HT-29 (cell line): ENCODE data around the gene PARP9. TPM values are rescaled to one million over a fixed set of nuclear protein-coding genes. Genes with fewer than 3 reads are reported as not detected.

Source experiments
- DNase-seq: peaks from one replicate; pipeline ENCODE4 v3.0.0-alpha.2; 2015; ENCODE audit warnings: low spot score
- total RNA-seq: library from RNA; depleted of rRNA; stranded (reverse); fragments of >200 nt; shearing (Covaris generic); gene quantifications from 2 replicates; pipeline ENCODE4 v1.2.3, GENCODE V29; 2014; rRNA removed

PARP9 gene
- 14.6 and 19.9 TPM in 2 replicates for total RNA-seq

DNA sequence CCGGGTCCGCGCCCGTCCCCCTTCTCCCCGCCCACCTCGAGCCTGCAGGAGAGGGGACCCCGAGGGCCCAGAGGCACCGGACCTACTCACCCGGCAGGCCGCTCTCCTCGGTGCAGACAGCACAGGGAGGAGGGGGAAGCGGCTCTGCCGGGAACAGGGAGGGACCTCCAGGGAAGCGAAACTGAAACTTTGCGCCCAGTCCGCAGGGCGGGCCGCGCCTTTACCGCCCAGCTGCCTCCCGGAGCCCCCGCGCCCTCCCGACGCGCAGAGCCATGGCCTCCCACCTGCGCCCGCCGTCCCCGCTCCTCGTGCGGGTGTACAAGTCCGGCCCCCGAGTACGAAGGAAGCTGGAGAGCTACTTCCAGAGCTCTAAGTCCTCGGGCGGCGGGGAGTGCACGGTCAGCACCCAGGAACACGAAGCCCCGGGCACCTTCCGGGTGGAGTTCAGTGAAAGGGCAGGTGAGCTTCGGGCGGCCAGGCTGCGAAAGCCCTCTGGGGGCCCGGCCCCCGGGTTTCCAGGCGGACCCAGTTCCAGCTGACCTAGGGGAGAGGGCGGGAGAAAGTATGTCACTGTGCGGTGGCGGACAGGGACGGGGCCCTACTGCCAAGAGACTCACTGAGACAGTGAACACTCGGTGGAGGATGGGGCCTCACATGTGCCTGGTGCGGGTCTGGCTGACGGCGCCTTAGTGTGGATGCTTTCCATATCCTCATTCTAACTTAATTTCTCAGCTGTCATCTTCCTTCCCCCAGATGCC is at the start of gene PARP9, which contains the start of gene DTX3L:
PARP9 (minus strand) TSS at position 146 of the 758 bp plus-strand sequence. CDS start 4,680 bp downstream, outside the sequence.
DTX3L (plus strand) TSS at position 184 of the 758 bp plus-strand sequence; CDS start at position 273, 89 bp downstream.
- DNase-seq, result peak; percentile 88

DNA sequence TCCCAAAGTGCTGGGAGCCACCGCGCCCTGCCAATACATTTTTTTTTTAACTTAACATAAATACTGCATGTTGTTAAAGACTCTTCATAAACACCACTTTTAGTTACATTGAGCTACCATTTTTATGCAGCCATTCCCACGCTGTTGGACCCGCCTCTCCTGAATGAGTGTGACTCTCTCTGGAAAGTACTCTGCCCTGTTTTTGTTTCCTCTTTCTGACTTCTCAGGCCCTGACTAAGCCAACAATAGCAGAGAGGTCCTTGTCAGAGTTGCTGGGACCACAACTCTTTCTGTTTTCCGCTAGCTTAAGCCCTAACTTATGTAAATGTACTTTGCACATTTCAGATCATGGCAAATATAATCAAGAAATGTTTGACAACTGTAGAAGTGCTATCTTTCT is 48.6 kb upstream of the PARP9 start:
- no peak for DNase-seq

DNA sequence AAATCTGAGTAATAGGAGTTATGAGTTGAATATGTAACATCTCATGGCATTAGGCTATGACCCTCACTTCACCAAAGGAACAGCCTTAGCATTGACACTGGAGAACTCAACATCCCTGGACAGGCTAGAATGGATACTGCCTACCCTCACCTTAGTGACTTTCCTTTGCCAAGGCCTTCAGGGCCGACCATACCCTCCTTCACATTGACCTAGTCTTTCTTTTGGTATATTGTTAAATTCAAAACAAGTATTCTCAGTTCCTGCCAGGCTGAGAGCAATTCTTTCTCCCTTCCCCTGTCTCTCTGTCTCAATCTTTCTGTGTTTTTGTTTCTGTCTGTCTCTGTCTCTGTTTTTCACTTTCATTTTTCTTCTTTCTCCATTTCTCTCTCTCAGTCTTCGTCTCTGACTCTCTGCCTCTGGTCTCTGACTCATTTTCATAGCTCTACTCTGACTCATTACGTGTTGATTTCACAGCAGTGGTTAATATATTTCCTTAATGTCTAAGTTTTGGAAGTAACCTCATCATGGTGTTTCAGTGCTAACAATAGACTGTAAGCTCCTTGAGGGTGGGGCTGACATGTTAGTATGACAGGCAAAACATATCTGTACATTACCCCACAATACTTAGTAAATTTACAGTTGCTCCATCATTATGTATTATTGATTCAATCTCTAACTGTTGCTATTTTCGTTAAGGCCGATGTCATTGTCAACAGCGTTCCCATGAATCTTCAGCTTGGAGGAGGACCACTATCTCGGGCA is 45.9 kb upstream of the PARP9 start:
- DNase-seq, result peak; percentile 20

DNA sequence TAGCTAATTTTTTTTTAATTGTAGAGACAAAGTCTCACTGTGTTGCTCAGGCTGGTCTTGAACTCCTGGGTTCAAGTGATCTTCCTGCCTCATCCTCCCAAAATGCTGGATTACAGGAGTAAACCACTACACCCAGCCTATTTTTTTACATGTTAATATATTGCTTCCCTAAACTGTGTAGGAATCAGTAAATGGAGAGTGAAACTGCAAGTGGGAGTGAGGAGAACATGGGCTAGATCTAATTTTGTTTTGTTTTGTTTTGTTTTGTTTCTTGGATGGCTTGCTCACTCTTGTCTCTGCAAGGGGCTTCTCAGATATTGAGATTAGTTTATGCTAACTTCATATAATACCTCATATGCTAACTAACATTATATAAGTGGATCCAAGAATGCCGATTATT is 44.8 kb upstream of the PARP9 start:
- DNase-seq, result no peak

DNA sequence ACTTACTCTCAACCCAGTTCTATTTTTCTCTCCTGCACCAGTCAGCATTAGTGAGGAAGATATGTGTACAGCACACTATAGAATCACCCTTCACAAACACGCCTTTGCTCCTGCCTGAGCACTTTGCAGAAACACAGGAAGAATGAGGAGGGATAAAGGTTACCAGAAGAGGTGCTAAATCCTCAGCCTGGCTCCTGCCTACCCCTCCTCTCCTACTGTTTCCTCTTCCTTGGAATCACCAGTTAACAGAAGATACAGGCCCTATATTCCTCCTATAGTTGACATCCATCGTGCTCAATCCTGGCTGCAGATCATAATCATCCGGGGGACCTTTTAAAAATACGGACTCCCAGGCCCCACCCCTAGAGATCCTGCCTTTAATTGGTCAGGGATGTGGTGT is 42.2 kb upstream of the PARP9 start:
- no peak for DNase-seq

DNA sequence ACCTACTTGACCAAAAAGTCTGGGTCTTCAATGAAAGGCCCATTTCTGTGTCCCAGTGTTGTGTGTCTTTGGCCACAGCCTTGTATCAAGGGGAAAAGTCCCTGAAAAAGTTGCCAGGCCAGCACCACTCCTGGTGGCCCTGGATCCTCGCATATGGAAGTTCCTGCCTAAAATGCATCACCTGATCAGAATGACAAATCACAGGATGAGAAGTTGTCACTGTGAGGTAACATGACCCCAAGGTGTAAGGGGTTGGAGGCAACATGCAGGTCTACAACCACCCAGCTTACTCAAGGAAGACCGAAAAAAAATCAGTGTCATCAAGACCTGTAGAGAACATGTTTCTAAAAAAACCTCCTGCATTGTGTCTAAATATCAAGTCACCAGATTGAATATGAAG is 39.0 kb upstream of the PARP9 start:
- DNase-seq, result no peak

DNA sequence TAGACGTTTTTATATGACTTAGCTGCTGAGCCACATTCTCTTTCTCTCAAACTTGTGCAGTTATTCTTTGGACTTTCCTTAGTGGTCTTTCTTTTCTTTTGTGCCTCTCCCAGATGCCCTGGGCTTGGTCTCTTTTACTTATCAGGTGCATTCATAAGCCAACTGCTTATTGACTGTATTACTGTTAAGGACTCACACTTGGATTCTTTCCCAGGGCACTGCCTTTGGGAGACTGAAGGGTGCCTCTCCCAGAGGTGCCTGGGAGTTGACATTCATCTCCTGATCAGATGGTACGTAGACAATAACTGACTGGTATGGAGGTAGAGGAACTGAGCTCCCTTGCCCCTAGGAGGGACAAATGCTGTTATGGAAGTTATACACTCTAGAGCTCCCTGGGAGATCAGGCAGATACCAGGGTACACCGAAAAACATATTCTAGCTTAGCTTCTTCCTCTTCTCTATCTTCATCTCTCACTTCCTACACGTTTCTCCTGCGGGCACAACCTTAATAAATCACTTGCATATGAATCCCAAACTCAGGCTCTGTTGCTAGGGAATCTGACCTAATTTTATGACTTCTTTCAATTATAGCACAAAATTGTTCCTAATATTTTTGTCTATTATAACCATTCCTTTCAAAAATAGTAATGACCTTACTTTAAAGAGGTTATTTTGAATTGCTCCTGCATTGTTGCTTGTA is 38.1 kb upstream of the PARP9 start:
- no peak for DNase-seq

DNA sequence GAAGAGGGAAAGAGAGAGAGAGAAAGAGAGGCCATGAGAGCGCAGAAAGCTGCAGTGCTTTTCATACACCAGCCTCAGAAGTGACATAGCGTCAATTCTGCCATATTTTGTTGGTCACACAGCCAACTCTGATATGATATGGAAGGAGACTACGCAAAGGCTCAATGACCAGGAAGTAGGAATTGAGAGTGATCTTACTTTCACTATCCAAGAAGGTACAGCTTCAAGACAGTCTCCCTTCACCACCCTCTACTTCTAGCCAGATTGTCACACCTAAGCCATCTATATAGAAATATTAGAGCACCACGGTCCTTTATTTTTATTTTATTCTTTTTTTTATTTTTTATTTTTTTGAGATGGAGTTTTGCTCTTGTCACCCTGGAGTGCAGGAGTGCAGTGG is 34.5 kb upstream of the PARP9 start:
- no peak for DNase-seq

DNA sequence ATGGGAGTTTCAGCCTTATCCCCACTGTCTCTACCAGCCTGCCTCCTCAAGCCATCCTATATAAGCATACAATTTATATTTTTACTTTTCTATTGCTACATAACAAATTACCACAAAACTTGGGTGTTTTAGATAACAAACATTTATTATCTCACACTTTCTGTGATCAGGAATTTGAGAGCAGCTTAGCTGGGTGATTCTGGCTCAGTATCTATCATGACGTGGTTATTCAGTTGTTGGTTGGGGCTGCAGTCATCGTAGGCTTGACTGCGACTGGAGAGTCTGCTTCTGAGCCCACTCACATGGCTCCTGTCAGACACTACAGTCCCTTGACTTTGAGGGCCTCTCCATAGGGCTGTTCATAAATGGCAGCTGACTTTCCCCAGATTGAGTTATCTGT is 34.1 kb upstream of the PARP9 start:
- no peak for DNase-seq

DNA sequence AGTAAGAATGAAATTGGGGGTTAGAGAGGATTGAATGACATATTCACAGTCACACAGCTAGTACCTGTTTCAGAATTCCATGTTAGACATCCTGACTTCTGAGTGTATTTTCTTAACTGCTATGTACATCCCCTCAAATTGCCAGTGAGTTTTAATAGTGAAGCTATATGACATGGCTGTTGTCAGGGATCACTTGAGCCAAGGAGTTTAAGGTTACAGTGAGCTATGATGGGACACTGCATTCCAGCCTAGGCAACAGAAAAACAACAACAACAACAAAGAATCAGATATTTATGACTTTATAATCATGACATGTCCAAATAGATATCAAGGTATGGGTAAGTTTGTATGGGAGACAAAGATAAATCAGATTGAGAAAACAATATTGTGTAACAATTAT is 29.9 kb upstream of the PARP9 start:
- no peak for DNase-seq

DNA sequence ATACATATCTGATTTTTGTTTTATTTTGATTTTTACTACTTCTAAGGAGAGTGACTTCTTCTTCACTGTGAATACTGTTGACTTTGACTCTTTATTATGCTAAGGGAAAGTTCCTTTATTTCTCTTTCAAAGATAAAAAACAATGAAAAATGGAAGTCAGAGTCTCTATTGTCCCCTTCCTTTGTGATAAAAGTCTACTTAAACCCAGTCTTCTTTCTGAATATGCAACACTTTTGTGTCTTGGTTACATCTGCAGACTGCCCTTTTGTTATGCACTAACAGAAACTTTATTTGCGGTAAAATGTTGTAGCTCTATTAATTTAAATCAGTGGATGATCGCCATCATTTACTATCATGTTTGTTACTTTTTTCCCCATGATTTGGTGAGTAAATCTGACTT is 26.5 kb upstream of the PARP9 start:
- DNase-seq, result no peak

DNA sequence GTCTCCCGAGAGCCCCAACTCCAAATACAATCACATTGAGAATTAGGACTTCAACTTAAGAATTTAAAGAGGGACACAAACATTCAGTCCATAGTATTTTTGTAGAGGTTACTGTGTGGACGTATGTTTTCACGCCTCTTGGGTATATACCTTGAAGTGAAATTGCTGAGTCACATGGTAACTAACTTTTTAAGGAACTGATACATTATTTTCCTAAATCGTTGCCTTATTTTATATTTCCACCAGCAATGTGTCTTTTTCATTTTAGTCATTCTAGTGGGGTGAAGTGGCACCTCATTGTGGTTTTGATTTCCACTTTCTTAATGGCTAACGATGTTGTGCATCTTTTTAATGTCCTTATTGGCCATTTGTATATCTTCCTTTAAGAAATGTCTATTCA is 25.2 kb upstream of the PARP9 start:
- DNase-seq, result no peak

DNA sequence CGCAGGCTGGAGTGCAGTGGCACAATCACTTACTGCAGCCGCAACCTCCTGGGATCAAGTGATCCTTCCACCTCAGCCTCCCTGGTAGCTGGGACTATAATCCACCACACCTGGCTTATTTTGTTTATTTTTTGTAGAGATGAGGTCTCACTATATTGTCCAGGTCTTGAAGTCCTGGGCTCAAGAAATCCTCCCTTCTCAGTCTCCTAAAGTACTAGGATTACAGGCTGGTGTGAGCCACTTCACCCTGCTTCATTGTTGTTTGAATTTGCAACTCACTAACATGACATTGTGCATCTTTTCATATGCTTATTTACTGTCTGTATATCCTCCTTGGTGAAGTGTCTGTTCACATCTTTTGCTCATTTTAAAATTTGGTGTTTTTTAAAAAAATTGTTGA is 23.5 kb upstream of the PARP9 start:
- no peak for DNase-seq

DNA sequence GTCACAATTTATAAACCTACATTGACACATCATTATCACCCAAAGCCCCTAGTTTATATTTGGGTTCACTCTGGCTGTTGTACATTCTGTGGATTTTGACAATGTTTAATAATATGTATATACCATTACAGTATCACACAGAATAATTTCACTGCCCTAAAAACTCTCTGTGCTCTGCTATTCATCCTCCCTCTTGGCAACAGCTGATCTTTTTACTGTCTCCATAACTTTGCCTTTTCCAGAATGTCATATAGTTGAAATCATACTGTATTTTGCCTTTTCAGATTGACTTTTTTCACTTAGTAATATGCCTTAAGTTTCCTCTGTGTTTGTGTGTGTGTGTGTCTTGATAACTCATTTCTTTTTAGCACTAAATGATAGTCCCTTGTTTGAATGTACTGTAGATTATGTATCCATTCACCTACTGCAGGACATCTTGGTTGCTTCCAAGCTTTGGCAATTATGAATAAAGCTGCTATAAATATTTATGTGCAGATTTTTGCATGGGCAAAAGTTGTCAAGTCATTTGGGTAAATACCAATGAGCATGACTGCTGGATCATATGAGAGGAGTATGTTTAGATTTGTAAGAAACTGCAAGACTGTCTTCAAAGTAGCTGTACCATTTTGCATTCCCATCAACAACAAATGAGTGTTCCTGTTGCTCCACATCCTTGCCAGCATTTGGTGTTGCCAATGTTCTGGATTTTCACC is 22.8 kb upstream of the PARP9 start:
- no peak for DNase-seq

DNA sequence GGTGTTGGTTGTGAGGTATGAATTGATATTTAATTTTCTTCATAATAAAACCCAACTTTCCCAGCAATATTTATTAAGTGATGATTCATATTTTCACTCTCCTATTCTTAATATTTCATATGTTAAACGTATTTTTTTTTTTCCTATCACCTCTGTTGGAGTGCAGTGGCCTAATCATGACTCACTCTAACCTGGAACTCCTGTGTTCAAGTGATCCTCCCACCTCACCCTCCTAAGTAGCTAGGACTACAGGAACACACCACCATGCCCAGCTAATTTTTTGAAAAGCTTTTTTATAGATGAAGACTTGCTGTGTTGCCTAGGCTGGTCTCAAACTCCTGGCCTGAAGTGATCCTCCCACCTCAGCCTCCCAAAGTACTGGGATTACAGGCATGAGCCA is 22.0 kb upstream of the PARP9 start:
- no peak for DNase-seq

DNA sequence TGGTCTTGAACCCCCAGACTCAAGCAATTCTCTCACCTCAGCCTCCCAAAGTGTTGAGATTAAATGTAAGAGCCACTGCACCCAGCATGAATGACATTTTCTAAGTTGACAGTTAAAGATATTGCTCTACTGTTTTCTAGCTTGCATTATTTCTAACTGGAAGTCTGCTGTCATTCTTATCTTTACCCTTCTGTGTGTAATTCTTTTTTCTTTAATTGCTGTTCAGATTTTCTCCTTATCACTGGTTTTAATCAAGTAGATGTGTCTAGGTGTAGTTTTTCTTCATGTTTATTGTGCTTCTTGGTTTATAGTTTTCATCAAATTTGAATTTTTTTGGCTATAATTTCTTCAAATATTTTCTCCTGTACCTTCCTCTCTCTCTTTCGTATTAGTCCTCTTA is 18.3 kb upstream of the PARP9 start:
- DNase-seq, result no peak

DNA sequence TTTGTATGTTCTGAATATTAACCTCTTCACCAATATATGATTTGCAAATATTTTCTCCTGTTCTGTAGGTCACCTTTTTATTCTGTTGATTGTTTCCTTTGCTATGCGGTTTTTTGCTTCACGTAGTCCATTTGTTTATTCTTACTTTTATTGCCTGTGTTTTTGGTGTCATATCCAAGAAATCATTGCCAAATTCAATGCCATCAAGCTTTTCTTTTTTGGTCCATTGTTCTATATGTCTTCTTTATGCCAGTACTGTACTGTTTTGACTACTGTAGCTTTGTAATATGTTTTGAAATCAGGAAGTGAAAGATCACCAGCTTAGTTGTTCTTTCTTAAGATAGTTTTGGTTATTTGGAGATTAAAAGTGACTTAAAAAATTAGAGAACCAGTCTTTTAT is 17.5 kb upstream of the PARP9 start:
- no peak for DNase-seq

DNA sequence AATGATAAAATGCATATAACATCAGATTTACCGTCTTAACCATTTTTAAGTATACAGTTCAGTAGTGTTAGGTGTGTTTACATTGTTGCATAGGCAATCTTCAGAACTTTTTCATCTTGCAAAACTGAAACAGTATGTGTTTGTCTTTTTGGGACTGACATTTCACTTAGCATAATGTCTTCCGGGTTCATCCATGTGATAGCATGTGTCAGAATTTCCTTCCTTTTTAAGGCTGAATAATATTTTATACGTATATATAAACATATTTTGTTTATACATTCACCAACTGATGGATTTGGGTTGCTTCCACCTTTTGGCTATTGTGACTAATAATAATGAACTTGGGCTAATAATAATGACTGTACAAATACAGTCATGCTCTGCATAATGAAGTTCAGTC is 16.4 kb upstream of the PARP9 start:
- no peak for DNase-seq

DNA sequence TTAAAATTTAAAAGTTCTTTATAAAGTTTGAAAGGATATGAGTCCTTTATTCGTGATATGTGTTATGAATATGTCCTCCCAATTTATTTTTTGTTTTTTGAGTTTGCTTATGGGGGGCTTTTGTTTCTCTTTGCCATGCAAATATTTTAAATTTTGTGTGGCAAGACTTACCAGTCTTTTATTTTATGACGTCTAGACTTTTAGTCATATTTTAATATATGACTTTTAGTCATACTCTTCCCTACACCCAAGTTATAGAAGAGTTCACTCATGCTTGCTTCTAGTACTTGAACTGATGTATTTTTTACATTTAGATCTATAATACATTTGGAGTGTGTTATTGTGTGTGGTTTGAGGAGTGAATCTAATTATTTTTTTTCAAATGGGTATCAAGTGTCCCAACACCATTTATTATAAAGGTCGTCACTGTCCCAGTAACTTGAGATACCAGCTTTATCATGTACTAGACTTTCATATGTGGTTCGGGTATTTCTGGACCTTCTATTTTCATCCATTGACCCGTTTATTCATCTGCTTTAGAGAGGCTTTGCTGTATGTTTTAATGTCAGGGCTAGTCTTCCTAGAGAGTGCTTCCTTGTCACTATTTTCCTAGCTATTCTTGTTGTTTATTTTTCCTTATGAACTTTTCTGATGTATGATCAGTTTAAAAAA is 14.1 kb upstream of the PARP9 start:
- no peak for DNase-seq

DNA sequence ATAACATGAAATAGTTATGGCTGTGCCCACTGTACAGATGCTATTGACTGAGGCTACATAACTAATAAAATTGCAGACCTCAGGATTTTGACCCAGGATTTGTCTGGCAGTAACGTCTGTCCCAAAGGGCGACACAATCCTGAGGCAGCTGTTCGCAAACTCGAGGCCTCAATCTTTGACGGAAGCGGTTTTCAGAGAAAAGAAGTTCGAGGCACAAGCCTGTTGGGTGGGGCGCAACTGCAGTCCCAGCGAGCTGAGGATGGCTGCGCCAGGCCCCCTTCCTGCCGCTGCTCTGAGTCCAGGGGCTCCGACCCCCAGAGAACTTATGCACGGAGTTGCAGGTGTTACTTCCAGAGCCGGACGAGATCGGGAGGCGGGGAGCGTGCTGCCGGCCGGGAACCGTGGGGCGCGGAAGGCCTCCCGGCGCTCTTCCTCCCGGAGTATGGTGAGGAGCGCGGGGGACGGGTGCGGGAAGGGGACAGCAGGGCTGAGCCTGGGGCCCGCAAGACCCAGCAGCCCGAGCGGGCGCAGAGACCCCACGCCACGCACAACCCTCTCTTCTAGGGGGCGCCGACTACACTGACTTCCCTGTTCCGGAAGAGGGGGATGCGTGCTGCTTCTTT is 13.4 kb upstream of the PARP9 start, which contains the start of gene PARP15:
PARP15 (plus strand) TSS at position 242 of the 623 bp plus-strand sequence; CDS start at position 260, 18 bp downstream.
- DNase-seq, result no peak
